Ishikawa (cell line): ENCODE data around the gene KDM4B.

Experiments
- CEBPB ChIP-seq: IDR thresholded peaks from 2 replicates; pipeline ENCODE4 v1.6.1; 2012
- EGR1 ChIP-seq: IDR thresholded peaks from 2 replicates; pipeline ENCODE4 v1.6.1; 2012
- EP300 ChIP-seq: IDR thresholded peaks from 2 replicates; pipeline ENCODE4 v1.6.1; 2012; ENCODE audit warnings: borderline replicate concordance
- RAD21 ChIP-seq: IDR thresholded peaks from 2 replicates; pipeline ENCODE4 v1.6.1; 2012; ENCODE audit warnings: low read depth
- TCF12 ChIP-seq: IDR thresholded peaks from 2 replicates; pipeline ENCODE4 v1.6.1; 2012; ENCODE audit warnings: low read depth
- YY1 ChIP-seq: IDR thresholded peaks from 2 replicates; pipeline ENCODE4 v1.6.1; 2012; ENCODE audit warnings: low read depth
- ZBTB7A ChIP-seq: IDR thresholded peaks from 2 replicates; pipeline ENCODE4 v1.6.1; 2012; ENCODE audit warnings: low read depth
- TF ChIP-seq, protein P1 (sequence below): IDR thresholded peaks from 2 replicates; pipeline ENCODE4 v1.6.1; 2012
- TF ChIP-seq, protein P2 (sequence below): IDR thresholded peaks from 2 replicates; pipeline ENCODE4 v1.6.1; 2012; ENCODE audit warnings: low read depth, mild to moderate bottlenecking

DNA sequence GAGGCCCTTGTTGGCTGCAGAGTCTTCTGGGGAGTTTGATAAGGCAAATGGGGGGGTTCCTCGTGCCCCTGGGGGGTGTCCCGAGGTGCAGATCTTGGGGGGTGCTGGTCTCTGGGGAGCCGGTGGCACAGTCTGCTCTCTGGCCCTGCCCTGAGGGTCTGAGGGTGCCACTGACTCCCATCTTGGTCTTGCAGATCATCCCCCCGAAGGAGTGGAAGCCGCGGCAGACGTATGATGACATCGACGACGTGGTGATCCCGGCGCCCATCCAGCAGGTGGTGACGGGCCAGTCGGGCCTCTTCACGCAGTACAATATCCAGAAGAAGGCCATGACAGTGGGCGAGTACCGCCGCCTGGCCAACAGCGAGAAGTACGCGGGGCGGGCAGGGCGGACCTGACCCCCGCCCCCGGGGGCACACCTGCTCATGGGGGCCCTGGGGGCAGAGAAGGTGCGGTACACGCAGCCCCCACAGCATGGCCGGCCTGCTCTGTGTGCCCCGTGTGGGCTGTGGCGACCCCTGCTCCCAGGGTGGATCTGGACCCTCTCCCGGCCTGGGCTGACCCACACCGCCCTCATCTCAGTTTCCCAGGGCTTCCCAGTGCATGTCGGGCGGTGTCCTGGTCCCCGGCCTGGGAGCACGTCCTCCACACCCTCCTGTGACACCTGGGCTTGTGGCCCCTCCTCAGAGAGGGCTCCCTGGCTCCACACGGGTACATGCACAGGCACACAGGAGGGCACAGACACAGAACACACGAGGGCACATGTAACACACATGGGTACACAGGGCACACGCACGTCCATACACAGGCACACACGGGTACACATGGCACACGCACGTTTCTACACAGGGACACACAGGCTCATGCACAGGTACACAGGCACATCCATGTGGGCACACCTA is 71.0 kb downstream of the KDM4B start:
- TF ChIP-seq, protein P1, sequence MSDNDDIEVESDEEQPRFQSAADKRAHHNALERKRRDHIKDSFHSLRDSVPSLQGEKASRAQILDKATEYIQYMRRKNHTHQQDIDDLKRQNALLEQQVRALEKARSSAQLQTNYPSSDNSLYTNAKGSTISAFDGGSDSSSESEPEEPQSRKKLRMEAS = no peak
- TF ChIP-seq, protein P2, sequence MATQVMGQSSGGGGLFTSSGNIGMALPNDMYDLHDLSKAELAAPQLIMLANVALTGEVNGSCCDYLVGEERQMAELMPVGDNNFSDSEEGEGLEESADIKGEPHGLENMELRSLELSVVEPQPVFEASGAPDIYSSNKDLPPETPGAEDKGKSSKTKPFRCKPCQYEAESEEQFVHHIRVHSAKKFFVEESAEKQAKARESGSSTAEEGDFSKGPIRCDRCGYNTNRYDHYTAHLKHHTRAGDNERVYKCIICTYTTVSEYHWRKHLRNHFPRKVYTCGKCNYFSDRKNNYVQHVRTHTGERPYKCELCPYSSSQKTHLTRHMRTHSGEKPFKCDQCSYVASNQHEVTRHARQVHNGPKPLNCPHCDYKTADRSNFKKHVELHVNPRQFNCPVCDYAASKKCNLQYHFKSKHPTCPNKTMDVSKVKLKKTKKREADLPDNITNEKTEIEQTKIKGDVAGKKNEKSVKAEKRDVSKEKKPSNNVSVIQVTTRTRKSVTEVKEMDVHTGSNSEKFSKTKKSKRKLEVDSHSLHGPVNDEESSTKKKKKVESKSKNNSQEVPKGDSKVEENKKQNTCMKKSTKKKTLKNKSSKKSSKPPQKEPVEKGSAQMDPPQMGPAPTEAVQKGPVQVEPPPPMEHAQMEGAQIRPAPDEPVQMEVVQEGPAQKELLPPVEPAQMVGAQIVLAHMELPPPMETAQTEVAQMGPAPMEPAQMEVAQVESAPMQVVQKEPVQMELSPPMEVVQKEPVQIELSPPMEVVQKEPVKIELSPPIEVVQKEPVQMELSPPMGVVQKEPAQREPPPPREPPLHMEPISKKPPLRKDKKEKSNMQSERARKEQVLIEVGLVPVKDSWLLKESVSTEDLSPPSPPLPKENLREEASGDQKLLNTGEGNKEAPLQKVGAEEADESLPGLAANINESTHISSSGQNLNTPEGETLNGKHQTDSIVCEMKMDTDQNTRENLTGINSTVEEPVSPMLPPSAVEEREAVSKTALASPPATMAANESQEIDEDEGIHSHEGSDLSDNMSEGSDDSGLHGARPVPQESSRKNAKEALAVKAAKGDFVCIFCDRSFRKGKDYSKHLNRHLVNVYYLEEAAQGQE = no peak
- TF ChIP-seq YY1 = no peak
- no peak for TF ChIP-seq CEBPB
- no peak for TF ChIP-seq EGR1
- no peak for TF ChIP-seq TCF12
- TF ChIP-seq EP300 = no peak
- TF ChIP-seq RAD21 = no peak
- TF ChIP-seq ZBTB7A = no peak
